Naive B cell (primary cell): ENCODE results near the gene PYURF. TPM values are rescaled to one million over a fixed set of nuclear protein-coding genes. Genes with fewer than 3 reads are reported as not detected.

Experiments used
- ATAC-seq, 2 donors: fragments of 150-1000 bp; cut with Tn5 transposase; 2 replicates each; pipeline ENCODE4 v1.10.0; 2021; ENCODE audit warnings: low read depth in 2 of 2, mild to moderate bottlenecking in 2 of 2, moderate library complexity in 2 of 2
- DNase-seq: peaks from one replicate; pipeline ENCODE4 v3.0.0; 2022
- H3K27ac Mint-ChIP-seq, 6 donors: one replicate each; pipeline ENCODE4 v1.8.0; 2020 to 2022; ENCODE audit warnings: mild to moderate bottlenecking in 6 of 6, mixed read lengths in 6 of 6, moderate library complexity in 5 of 6, inconsistent platforms in 2 of 6
- H3K27me3 Mint-ChIP-seq, 3 donors: one replicate each; pipeline ENCODE4 v1.8.0; 2021 to 2022; ENCODE audit warnings: mixed read lengths in 3 of 3, mild to moderate bottlenecking in 1 of 3
- H3K36me3 Mint-ChIP-seq, 2 donors: one replicate each; pipeline ENCODE4 v1.8.0; 2020 to 2022; ENCODE audit warnings: mixed read lengths in 2 of 2, inconsistent platforms in 1 of 2, mild to moderate bottlenecking in 1 of 2
- H3K4me1 Mint-ChIP-seq, 3 donors: one replicate each; pipeline ENCODE4 v1.8.0; 2020 to 2022; ENCODE audit warnings: mixed read lengths in 3 of 3, inconsistent platforms in 1 of 3, mild to moderate bottlenecking in 1 of 3, moderate library complexity in 1 of 3
- H3K4me3 Mint-ChIP-seq, 8 donors: one replicate each; pipeline ENCODE4 v1.8.0; 2020 to 2022; ENCODE audit warnings: mild to moderate bottlenecking in 8 of 8, mixed read lengths in 8 of 8, moderate library complexity in 8 of 8, inconsistent platforms in 2 of 8
- H3K9me3 Mint-ChIP-seq, 7 donors: one replicate each; pipeline ENCODE4 v1.8.0; 2020 to 2022; ENCODE audit warnings: mixed read lengths in 7 of 7, mild to moderate bottlenecking in 5 of 7, inconsistent platforms in 2 of 7, moderate library complexity in 1 of 7
- polyA plus RNA-seq, 6 donors: library from polyadenylated mRNA; unstranded; fragments of 300-500 nt; fragmentation: Illumina TruSeq; gene quantifications; one replicate each; pipeline ENCODE4 v1.2.3, GENCODE V29; 2021; ENCODE audit warnings: low read depth in 6 of 6

The PYURF gene
- polyA plus RNA-seq, 6 donors from 2014 or later = 197 to 384 (median 239) TPM

- Mint-ChIP-seq H3K9me3 (no peaks in the 10 kb centered on the region), H3K4me3 (peak overlapping the region in 1 of 8 donors; percentile 91), H3K36me3 (no peaks in the 10 kb centered on the region), H3K27ac (peak overlapping the region in 1 of 6 donors; percentile 17), H3K27me3 (no peaks in the 10 kb centered on the region), H3K4me1 (peaks cover 7 to 14% (median 10%) of the 10 kb centered on the region in 3 donors)
- ATAC-seq (no peak), DNase-seq (no peak)
These were observed 2.7 kb upstream of the PYURF start for GRCh38 chr4:88526221-88526815.

- Mint-ChIP-seq H3K27me3 (no peaks in the 10 kb centered on the region), H3K4me3 (peak overlapping the region; percentile 83 to 99 (median 97)), H3K4me1 (peaks cover 7 to 14% (median 10%) of the 10 kb centered on the region in 3 donors), H3K9me3 (no peaks in the 10 kb centered on the region), H3K36me3 (no peaks in the 10 kb centered on the region), H3K27ac (peak overlapping the region in 5 of 6 donors; percentile 74 to 92 (median 88))
- ATAC-seq (no peak), DNase-seq (no peak)
These were observed 595 bp upstream of the PYURF start for GRCh38 chr4:88524171-88524570.

- DNase-seq (peak; percentile 18), ATAC-seq (peak; percentile 29 to 39)
- peaks cover 7 to 14% (median 10%) of the 10 kb centered on the region in 3 donors for H3K4me1 Mint-ChIP-seq
- peak overlapping the region; percentile 51 to 97 (median 89) for H3K27ac Mint-ChIP-seq
- no peaks in the 10 kb centered on the region for H3K27me3 Mint-ChIP-seq
- peak overlapping the region; percentile 91 to 99 (median 97) for H3K4me3 Mint-ChIP-seq
- no peaks in the 10 kb centered on the region for H3K36me3 Mint-ChIP-seq
- H3K9me3 Mint-ChIP-seq = no peaks in the 10 kb centered on the region
These were observed 763 bp downstream of the PYURF start for GRCh38 chr4:88522702-88523324.

GRCh38 chr4:88518911-88519310, 4.7 kb downstream of the PYURF start:
- DNase-seq = no peak
- H3K27me3 Mint-ChIP-seq = no peaks in the 10 kb centered on the region
- H3K9me3 Mint-ChIP-seq = no peaks in the 10 kb centered on the region
- peaks cover 7 to 14% (median 10%) of the 10 kb centered on the region in 3 donors for H3K4me1 Mint-ChIP-seq
- no peaks in the 10 kb centered on the region for H3K36me3 Mint-ChIP-seq
- no peak for ATAC-seq
- no peak overlapping the region for H3K4me3 Mint-ChIP-seq
- no peak overlapping the region for H3K27ac Mint-ChIP-seq

GRCh38 chr4:88517825-88518224, 5.8 kb downstream of the PYURF start:
- peak overlapping the region in 1 of 6 donors; percentile 44 for H3K27ac Mint-ChIP-seq
- H3K9me3 Mint-ChIP-seq = no peaks in the 10 kb centered on the region
- ATAC-seq = no peak
- H3K4me3 Mint-ChIP-seq = no peak overlapping the region
- no peak for DNase-seq
- H3K36me3 Mint-ChIP-seq = no peaks in the 10 kb centered on the region
- H3K27me3 Mint-ChIP-seq = no peaks in the 10 kb centered on the region
- peaks cover 7 to 10% (median 9%) of the 10 kb centered on the region in 3 donors for H3K4me1 Mint-ChIP-seq

- DNase-seq (no peak), ATAC-seq (no peak)
- H3K9me3 Mint-ChIP-seq = no peaks in the 10 kb centered on the region
- H3K27ac Mint-ChIP-seq = no peak overlapping the region
- no peaks in the 10 kb centered on the region for H3K27me3 Mint-ChIP-seq
- H3K4me3 Mint-ChIP-seq = no peak overlapping the region
- peaks cover 0 to under 1% (median 0%) of the 10 kb centered on the region in 3 donors for H3K4me1 Mint-ChIP-seq
- H3K36me3 Mint-ChIP-seq = no peaks in the 10 kb centered on the region
These were observed 6.8 kb downstream of the PYURF start for GRCh38 chr4:88516746-88517145.

GRCh38 chr4:88514557-88515511, 8.7 kb downstream of the PYURF start:
- Mint-ChIP-seq H3K36me3 (no peaks in the 10 kb centered on the region), H3K27me3 (no peaks in the 10 kb centered on the region), H3K27ac (no peak overlapping the region), H3K9me3 (no peaks in the 10 kb centered on the region), H3K4me3 (no peak overlapping the region), H3K4me1 (no peaks in the 10 kb centered on the region)
- ATAC-seq (no peak), DNase-seq (no peak)

GRCh38 chr4:88511236-88511635, 12.3 kb downstream of the PYURF start:
- no peak overlapping the region for H3K4me3 Mint-ChIP-seq
- no peaks in the 10 kb centered on the region for H3K27me3 Mint-ChIP-seq
- H3K9me3 Mint-ChIP-seq = no peaks in the 10 kb centered on the region
- DNase-seq (no peak), ATAC-seq (no peak)
- no peaks in the 10 kb centered on the region for H3K4me1 Mint-ChIP-seq
- no peak overlapping the region for H3K27ac Mint-ChIP-seq
- H3K36me3 Mint-ChIP-seq = peaks cover 0 to under 1% of the 10 kb centered on the region in 2 donors

- H3K9me3 Mint-ChIP-seq = no peaks in the 10 kb centered on the region
- ATAC-seq = no peak
- H3K27me3 Mint-ChIP-seq = no peaks in the 10 kb centered on the region
- DNase-seq = no peak
- H3K27ac Mint-ChIP-seq = peak overlapping the region in 1 of 6 donors; percentile 3
- H3K36me3 Mint-ChIP-seq = peaks cover 14% of the 10 kb centered on the region in 2 donors
- no peak overlapping the region for H3K4me3 Mint-ChIP-seq
- no peaks in the 10 kb centered on the region for H3K4me1 Mint-ChIP-seq
These were observed 20.2 kb downstream of the PYURF start for GRCh38 chr4:88503344-88503743.

GRCh38 chr4:88497859-88498409, 25.6 kb downstream of the PYURF start:
- DNase-seq (no peak), ATAC-seq (no peak)
- H3K27ac Mint-ChIP-seq = no peak overlapping the region
- no peaks in the 10 kb centered on the region for H3K4me1 Mint-ChIP-seq
- H3K9me3 Mint-ChIP-seq = no peaks in the 10 kb centered on the region
- no peaks in the 10 kb centered on the region for H3K27me3 Mint-ChIP-seq
- H3K4me3 Mint-ChIP-seq = no peak overlapping the region
- H3K36me3 Mint-ChIP-seq = peaks cover 0 to 18% of the 10 kb centered on the region in 2 donors

GRCh38 chr4:88489100-88489761, 34.3 kb downstream of the PYURF start:
- Mint-ChIP-seq H3K9me3 (no peaks in the 10 kb centered on the region), H3K27ac (no peak overlapping the region), H3K4me1 (peaks cover 0 to 9% (median 0%) of the 10 kb centered on the region in 3 donors), H3K27me3 (no peaks in the 10 kb centered on the region), H3K4me3 (no peak overlapping the region), H3K36me3 (peaks cover 19 to 22% of the 10 kb centered on the region in 2 donors)
- ATAC-seq = no peak
- no peak for DNase-seq

- Mint-ChIP-seq H3K27me3 (no peaks in the 10 kb centered on the region), H3K4me3 (no peak overlapping the region), H3K9me3 (no peaks in the 10 kb centered on the region), H3K27ac (peak overlapping the region in 1 of 6 donors; percentile 36), H3K4me1 (no peaks in the 10 kb centered on the region), H3K36me3 (peaks cover 5 to 7% of the 10 kb centered on the region in 2 donors)
- ATAC-seq = no peak
- no peak for DNase-seq
These were observed 42.0 kb downstream of the PYURF start for GRCh38 chr4:88481537-88481936.

GRCh38 chr4:88478247-88478646, 45.3 kb downstream of the PYURF start:
- no peaks in the 10 kb centered on the region for H3K4me1 Mint-ChIP-seq
- no peak overlapping the region for H3K4me3 Mint-ChIP-seq
- H3K9me3 Mint-ChIP-seq = no peaks in the 10 kb centered on the region
- no peak overlapping the region for H3K27ac Mint-ChIP-seq
- no peak for ATAC-seq
- H3K36me3 Mint-ChIP-seq = peaks cover 11 to 14% of the 10 kb centered on the region in 2 donors
- H3K27me3 Mint-ChIP-seq = no peaks in the 10 kb centered on the region
- no peak for DNase-seq
